ENCODE measurements around the gene PARP6.

GRCh38 chr15:72207558-72208085, 64.7 kb downstream of the PARP6 start:
- no peak for TF ChIP-seq CTCF (IDR thresholded peaks at IDR 0.05)
- no peak for TF ChIP-seq POLR2A (IDR thresholded peaks at IDR 0.05)

Data from body of pancreas (tissue), 4 donors.